Urinary bladder (tissue), 4 donors: ENCODE measurements around the gene MICU1. TPM values are rescaled to one million over a fixed set of nuclear protein-coding genes. Genes with fewer than 3 reads are reported as not detected.
"Not testable (repeated sequence)": the region's sequence is repeated elsewhere in the genome, so short reads cannot be mapped to it uniquely, and the experiment has no call there.

ENCODE experiments used
- DNase-seq: peaks from one replicate; pipeline ENCODE4 v3.0.0-alpha.2; 2015; ENCODE audit errors: extremely low spot score
- H3K27ac ChIP-seq: one replicate; pipeline ENCODE4 v1.5.1; 2013; ENCODE audit warnings: low read depth, mild to moderate bottlenecking, moderate library complexity
- H3K36me3 ChIP-seq: one replicate; pipeline ENCODE4 v1.6.1; 2013; ENCODE audit warnings: mild to moderate bottlenecking, moderate library complexity; ENCODE audit not compliant: insufficient read depth
- H3K4me1 ChIP-seq: one replicate; pipeline ENCODE4 v1.6.1; 2013; ENCODE audit warnings: mild to moderate bottlenecking, moderate library complexity; ENCODE audit not compliant: insufficient read depth
- H3K4me3 ChIP-seq: one replicate; pipeline ENCODE4 v1.5.1; 2013; ENCODE audit warnings: low read depth, low read length
- WGBS: extraction: QIAGEN DNeasy Blood & Tissue Kit; methylation state at CpG from one replicate; pipeline ENCODE4 v1.1.7; 2013; 5-methylcytosine and 5-hydroxymethylcytosine counted together
- polyA plus RNA-seq: library from polyadenylated mRNA; stranded (reverse); fragments of 200-250 nt; gene quantifications from one replicate; pipeline ENCODE4 v1.2.3, GENCODE V29; 2013
- total RNA-seq: library from RNA; depleted of rRNA; stranded (reverse); fragments of >200 nt; gene quantifications from one replicate; pipeline ENCODE4 v1.2.3, GENCODE V29; 2014
- donor health status: healthy with polysubstance abuse.
- donor health status: healthy.

Gene MICU1
- total and polyA plus RNA-seq, 2 donors: 53.3 to 62.5 TPM

GRCh38 chr10:72356115-72356514 is 269.8 kb downstream of the MICU1 start:
- WGBS: 94% methylated on average over 6 of the region's 6 CpGs
- Histone ChIP-seq H3K27ac (no peak overlapping the region), H3K36me3 (no peaks in the 10 kb centered on the region), H3K4me3 (no peak overlapping the region), H3K4me1 (no peaks in the 10 kb centered on the region)
- no peak for DNase-seq

- Histone ChIP-seq H3K4me3 (peak overlapping the region; percentile 66), H3K4me1 (no peaks in the 10 kb centered on the region), H3K27ac (peak overlapping the region; percentile 92), H3K36me3 (no peaks in the 10 kb centered on the region)
- WGBS: 27% methylated on average over 7 of the region's 7 CpGs
- no peak for DNase-seq
Observed at GRCh38 chr10:72355214-72355555, 270.7 kb downstream of the MICU1 start.

- H3K4me1 ChIP-seq: no peaks in the 10 kb centered on the region
- DNase-seq: peak; percentile 89
- peak within 1 kb of the TSS; percentile 92 for H3K27ac ChIP-seq
- peaks cover 2% of the 10 kb centered on the region for H3K36me3 ChIP-seq
- H3K4me3 ChIP-seq: peak within 1 kb of the TSS; percentile 66
- WGBS: under 1% methylated on average over 74 of the region's 74 CpGs
Observed at GRCh38 chr10:72354356-72355213, 271.3 kb downstream of the MICU1 start, which contains the start of gene DNAJB12. Gene DNAJB12 (minus strand): TSS chr10:72354919. CDS start chr10:72354897, 22 bp downstream.

GRCh38 chr10:72353965-72354355 is 271.9 kb downstream of the MICU1 start:
- Histone ChIP-seq H3K4me3 (peak overlapping the region; percentile 66), H3K4me1 (no peaks in the 10 kb centered on the region), H3K27ac (peak overlapping the region; percentile 92), H3K36me3 (peaks cover 2% of the 10 kb centered on the region)
- DNase-seq: no peak
- WGBS: under 1% methylated on average over 23 of the region's 23 CpGs

- no peaks in the 10 kb centered on the region for H3K4me1 ChIP-seq
- no peak for DNase-seq
- peaks cover 5% of the 10 kb centered on the region for H3K36me3 ChIP-seq
- H3K4me3 ChIP-seq: peak overlapping the region; percentile 66
- 45% methylated on average over 18 of the region's 18 CpGs for WGBS
- no peak overlapping the region for H3K27ac ChIP-seq
Observed at GRCh38 chr10:72353028-72353964, 272.6 kb downstream of the MICU1 start.

GRCh38 chr10:72351479-72351878 is 274.4 kb downstream of the MICU1 start:
- Histone ChIP-seq H3K4me1 (no peaks in the 10 kb centered on the region), H3K36me3 (peaks cover 5% of the 10 kb centered on the region), H3K4me3 (no peak overlapping the region), H3K27ac (no peak overlapping the region)
- WGBS: 95% methylated on average over 6 of the region's 6 CpGs
- no peak for DNase-seq

GRCh38 chr10:72349438-72349837 is 276.4 kb downstream of the MICU1 start:
- no peak for DNase-seq
- Histone ChIP-seq H3K27ac (no peak overlapping the region), H3K4me3 (no peak overlapping the region), H3K4me1 (no peaks in the 10 kb centered on the region), H3K36me3 (peaks cover 5% of the 10 kb centered on the region)
- 93% methylated on average over 2 of the region's 2 CpGs for whole genome bisulfite sequencing

- Histone ChIP-seq H3K27ac (no peak overlapping the region), H3K4me3 (no peak overlapping the region), H3K36me3 (peaks cover 5% of the 10 kb centered on the region), H3K4me1 (no peaks in the 10 kb centered on the region)
- no peak for DNase-seq
- WGBS: 89% methylated on average over 7 of the region's 7 CpGs
Observed at GRCh38 chr10:72348282-72348681, 277.6 kb downstream of the MICU1 start.

- not testable (repeated sequence) for H3K27ac ChIP-seq, H3K4me1 ChIP-seq, DNase-seq, H3K4me3 ChIP-seq, H3K36me3 ChIP-seq
- WGBS: 96% methylated on average over 7 of the region's 7 CpGs
Observed at GRCh38 chr10:72346117-72346516, 279.8 kb downstream of the MICU1 start.

GRCh38 chr10:72344932-72345331 is 280.9 kb downstream of the MICU1 start:
- Histone ChIP-seq H3K36me3 (peaks cover 5% of the 10 kb centered on the region), H3K27ac (no peak overlapping the region), H3K4me3 (no peak overlapping the region), H3K4me1 (no peaks in the 10 kb centered on the region)
- WGBS: 91% methylated on average over 11 of the region's 11 CpGs
- DNase-seq: no peak

GRCh38 chr10:72342911-72343310 is 283.0 kb downstream of the MICU1 start:
- H3K27ac ChIP-seq: no peak overlapping the region
- no peaks in the 10 kb centered on the region for H3K36me3 ChIP-seq
- no peak for DNase-seq
- WGBS: 93% methylated on average over 5 of the region's 5 CpGs
- H3K4me3 ChIP-seq: no peak overlapping the region
- no peaks in the 10 kb centered on the region for H3K4me1 ChIP-seq

- Histone ChIP-seq H3K36me3 (no peaks in the 10 kb centered on the region), H3K4me1 (no peaks in the 10 kb centered on the region), H3K27ac (no peak overlapping the region), H3K4me3 (no peak overlapping the region)
- DNase-seq: no peak
- WGBS: 68% methylated on average over 28 of the region's 28 CpGs
Observed at GRCh38 chr10:72340510-72341261, 285.2 kb downstream of the MICU1 start.

- Histone ChIP-seq H3K4me1 (no peaks in the 10 kb centered on the region), H3K27ac (no peak overlapping the region), H3K36me3 (no peaks in the 10 kb centered on the region), H3K4me3 (no peak overlapping the region)
- 91% methylated on average over 7 of the region's 7 CpGs for WGBS
- no peak for DNase-seq
Observed at GRCh38 chr10:72338180-72338579, 287.7 kb downstream of the MICU1 start.
